ENCODE data around the gene PDXK. TPM values are rescaled to one million over a fixed set of nuclear protein-coding genes. Genes with fewer than 3 reads are reported as not detected.
A peak's percentile ranks its signal among the peaks of the same experiment; 100 is the strongest.

PDXK gene
- total and polyA plus RNA-seq, 9 of the 15 experiments (the other 6 are each of a cell fraction or from before 2014, with no cell fraction given): 5.6 to 162 (median 76.5) TPM

DNA sequence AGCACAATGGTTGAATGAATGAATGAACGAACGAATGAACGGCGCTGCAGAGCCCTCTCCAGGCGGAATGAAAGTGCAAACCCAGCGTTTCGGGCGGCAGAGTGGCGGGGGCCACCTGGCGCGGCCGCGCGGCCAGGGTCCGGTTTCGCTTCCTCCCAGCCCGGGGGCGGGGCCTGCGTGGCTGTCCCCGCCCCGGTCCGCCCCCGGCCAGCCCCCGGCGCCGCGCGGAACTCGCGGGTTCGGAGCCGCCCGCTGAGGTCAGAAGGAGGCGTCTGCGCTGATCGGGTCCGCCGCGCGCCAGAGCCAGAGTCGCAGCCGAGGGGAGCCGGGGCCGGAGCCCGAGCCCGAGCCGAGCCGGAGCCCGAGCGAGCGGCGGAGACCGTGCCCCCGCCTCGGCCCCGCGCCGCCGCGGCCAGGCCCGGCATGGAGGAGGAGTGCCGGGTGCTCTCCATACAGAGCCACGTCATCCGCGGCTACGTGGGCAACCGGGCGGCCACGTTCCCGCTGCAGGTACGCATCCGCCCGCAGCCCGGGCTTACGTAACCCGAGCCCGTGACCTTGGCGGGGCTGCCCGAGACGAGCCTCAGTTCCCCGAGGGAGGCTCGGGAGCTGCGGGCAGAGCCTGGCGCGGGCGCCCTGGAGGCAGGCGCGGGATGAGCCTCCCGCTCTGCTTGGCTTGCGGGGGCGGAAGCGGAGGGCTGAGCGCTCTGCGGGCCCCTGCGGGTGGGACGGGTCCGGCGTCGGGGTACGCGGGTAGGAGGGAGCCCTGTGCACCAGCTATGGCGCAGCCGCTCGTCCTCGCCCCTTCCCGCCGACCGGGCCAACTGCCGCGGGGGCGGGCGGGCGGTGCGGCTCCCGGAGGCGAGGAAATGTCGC is at the start of gene PDXK (continued):
- TF ChIP-seq, protein P1, sequence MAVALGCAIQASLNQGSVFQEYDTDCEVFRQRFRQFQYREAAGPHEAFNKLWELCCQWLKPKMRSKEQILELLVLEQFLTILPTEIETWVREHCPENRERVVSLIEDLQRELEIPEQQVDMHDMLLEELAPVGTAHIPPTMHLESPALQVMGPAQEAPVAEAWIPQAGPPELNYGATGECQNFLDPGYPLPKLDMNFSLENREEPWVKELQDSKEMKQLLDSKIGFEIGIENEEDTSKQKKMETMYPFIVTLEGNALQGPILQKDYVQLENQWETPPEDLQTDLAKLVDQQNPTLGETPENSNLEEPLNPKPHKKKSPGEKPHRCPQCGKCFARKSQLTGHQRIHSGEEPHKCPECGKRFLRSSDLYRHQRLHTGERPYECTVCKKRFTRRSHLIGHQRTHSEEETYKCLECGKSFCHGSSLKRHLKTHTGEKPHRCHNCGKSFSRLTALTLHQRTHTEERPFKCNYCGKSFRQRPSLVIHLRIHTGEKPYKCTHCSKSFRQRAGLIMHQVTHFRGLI (CRISPR knock-in tag; IDR thresholded peaks at IDR 0.05): no peak
- TF ChIP-seq TCF3 (CRISPR knock-in tag; IDR thresholded peaks at IDR 0.05) (no peak), ZNF23 (CRISPR knock-in tag; IDR thresholded peaks at IDR 0.05) (no peak), MEF2A (IDR thresholded peaks at IDR 0.05; ENCODE audit: control insufficient read depth, low read depth, low read length) (no peak), CCNT2 (IDR thresholded peaks at IDR 0.05; ENCODE audit: borderline replicate concordance, extremely low read depth, insufficient read length, low read depth, low read length) (peak; percentile 91), SMARCB1 (IDR thresholded peaks at IDR 0.05; ENCODE audit: insufficient read length, low read depth) (no peak), DMBX1 (CRISPR knock-in tag; IDR thresholded peaks at IDR 0.05; ENCODE audit: borderline replicate concordance) (no peak), MCM3 (IDR thresholded peaks at IDR 0.05) (no peak), KHSRP (IDR thresholded peaks at IDR 0.05) (no peak), CHCHD3 (CRISPR knock-in tag; IDR thresholded peaks at IDR 0.05) (no peak), ZBTB7A (IDR thresholded peaks at IDR 0.05; ENCODE audit: borderline replicate concordance, control insufficient read depth, low read depth, low read length) (peak; percentile 79; the same call in 1 of the 2 replicates), MIER1 (IDR thresholded peaks at IDR 0.05; ENCODE audit: low read depth) (no peak), ZNF445 (CRISPR knock-in tag; IDR thresholded peaks at IDR 0.05; ENCODE audit: low read depth) (no peak), PTRF (tag; IDR thresholded peaks at IDR 0.05) (no peak), HMG20A (CRISPR knock-in tag; conservative IDR thresholded peaks at IDR 0.05) (no peak), ASH1L (IDR thresholded peaks at IDR 0.05; ENCODE audit: borderline replicate concordance, low read depth, partially characterized antibody) (no peak), ZC3H4 (CRISPR knock-in tag; IDR thresholded peaks at IDR 0.05; ENCODE audit: borderline replicate concordance) (no peak; the same call in 1 of the 2 replicates), ETV1 (tag; conservative IDR thresholded peaks at IDR 0.05; ENCODE audit: low read depth) (0 out of 2 replicates have a peak, but pooled peaks have one; percentile 15), MAFK (IDR thresholded peaks at IDR 0.05; ENCODE audit: low read length) (peak; percentile 67)
- TF ChIP-seq, protein P2, sequence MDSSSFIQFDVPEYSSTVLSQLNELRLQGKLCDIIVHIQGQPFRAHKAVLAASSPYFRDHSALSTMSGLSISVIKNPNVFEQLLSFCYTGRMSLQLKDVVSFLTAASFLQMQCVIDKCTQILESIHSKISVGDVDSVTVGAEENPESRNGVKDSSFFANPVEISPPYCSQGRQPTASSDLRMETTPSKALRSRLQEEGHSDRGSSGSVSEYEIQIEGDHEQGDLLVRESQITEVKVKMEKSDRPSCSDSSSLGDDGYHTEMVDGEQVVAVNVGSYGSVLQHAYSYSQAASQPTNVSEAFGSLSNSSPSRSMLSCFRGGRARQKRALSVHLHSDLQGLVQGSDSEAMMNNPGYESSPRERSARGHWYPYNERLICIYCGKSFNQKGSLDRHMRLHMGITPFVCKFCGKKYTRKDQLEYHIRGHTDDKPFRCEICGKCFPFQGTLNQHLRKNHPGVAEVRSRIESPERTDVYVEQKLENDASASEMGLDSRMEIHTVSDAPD (CRISPR knock-in tag; IDR thresholded peaks at IDR 0.05): no peak
- TF ChIP-seq, protein P3, sequence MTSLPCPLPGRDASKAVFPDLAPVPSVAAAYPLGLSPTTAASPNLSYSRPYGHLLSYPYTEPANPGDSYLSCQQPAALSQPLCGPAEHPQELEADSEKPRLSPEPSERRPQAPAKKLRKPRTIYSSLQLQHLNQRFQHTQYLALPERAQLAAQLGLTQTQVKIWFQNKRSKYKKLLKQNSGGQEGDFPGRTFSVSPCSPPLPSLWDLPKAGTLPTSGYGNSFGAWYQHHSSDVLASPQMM (CRISPR knock-in tag; IDR thresholded peaks at IDR 0.05): no peak
- TF ChIP-seq, protein P4, sequence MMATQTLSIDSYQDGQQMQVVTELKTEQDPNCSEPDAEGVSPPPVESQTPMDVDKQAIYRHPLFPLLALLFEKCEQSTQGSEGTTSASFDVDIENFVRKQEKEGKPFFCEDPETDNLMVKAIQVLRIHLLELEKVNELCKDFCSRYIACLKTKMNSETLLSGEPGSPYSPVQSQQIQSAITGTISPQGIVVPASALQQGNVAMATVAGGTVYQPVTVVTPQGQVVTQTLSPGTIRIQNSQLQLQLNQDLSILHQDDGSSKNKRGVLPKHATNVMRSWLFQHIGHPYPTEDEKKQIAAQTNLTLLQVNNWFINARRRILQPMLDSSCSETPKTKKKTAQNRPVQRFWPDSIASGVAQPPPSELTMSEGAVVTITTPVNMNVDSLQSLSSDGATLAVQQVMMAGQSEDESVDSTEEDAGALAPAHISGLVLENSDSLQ (IDR thresholded peaks at IDR 0.05): no peak
- TF ChIP-seq, protein P5, sequence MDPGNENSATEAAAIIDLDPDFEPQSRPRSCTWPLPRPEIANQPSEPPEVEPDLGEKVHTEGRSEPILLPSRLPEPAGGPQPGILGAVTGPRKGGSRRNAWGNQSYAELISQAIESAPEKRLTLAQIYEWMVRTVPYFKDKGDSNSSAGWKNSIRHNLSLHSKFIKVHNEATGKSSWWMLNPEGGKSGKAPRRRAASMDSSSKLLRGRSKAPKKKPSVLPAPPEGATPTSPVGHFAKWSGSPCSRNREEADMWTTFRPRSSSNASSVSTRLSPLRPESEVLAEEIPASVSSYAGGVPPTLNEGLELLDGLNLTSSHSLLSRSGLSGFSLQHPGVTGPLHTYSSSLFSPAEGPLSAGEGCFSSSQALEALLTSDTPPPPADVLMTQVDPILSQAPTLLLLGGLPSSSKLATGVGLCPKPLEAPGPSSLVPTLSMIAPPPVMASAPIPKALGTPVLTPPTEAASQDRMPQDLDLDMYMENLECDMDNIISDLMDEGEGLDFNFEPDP (CRISPR knock-in tag; IDR thresholded peaks at IDR 0.05): 0 out of 2 replicates have a peak, but pooled peaks have one; percentile 8

All from K562 (cell line).